HepG2 (cell line): ENCODE measurements around the gene VSNL1. TPM values are rescaled to one million over a fixed set of nuclear protein-coding genes. Genes with fewer than 3 reads are reported as not detected.
A peak's percentile ranks its signal among the peaks of the same experiment; 100 is the strongest.

Experiments
- BCL3 ChIP-seq: sonication (generic); formaldehyde crosslinking; IDR thresholded peaks from 2 replicates; pipeline ENCODE4 v1.5.1; 2020; ENCODE audit warnings: mild to moderate bottlenecking, missing genetic modification reagents, moderate library complexity
- BRD4 ChIP-seq: sonication (generic); formaldehyde crosslinking; IDR thresholded peaks from 2 replicates; pipeline ENCODE4 v1.4.0; 2020; ENCODE audit warnings: missing genetic modification reagents
- CAMTA2 ChIP-seq: sonication (generic); formaldehyde crosslinking; IDR thresholded peaks from 2 replicates; pipeline ENCODE4 v1.4.0; 2020; ENCODE audit warnings: mild to moderate bottlenecking, missing genetic modification reagents, borderline replicate concordance
- CBX1 ChIP-seq: IDR thresholded peaks from one replicate; pipeline ENCODE4 v1.6.1; 2016; ENCODE audit warnings: antibody characterized with exemption, low read depth
- DRAP1 ChIP-seq: IDR thresholded peaks from 2 replicates; pipeline ENCODE4 v1.6.1; 2016; ENCODE audit warnings: missing genetic modification reagents, missing compliant biosample characterization
- HMGXB4 ChIP-seq, 2 experiments: sonication (generic) in 1 of 2; formaldehyde crosslinking in 1 of 2; IDR thresholded peaks; 2 replicates each; pipeline versions ENCODE4 v1.4.0 to v1.6.1; 2018 to 2020; ENCODE audit warnings: missing genetic modification reagents in 2 of 2, borderline replicate concordance in 1 of 2, low read depth in 1 of 2, mild to moderate bottlenecking in 1 of 2, missing biosample characterization in 1 of 2
- KDM5A ChIP-seq: fragments of 200-600 bp; sonication (generic); IDR thresholded peaks from 2 replicates; pipeline ENCODE4 v1.7.0; 2018; ENCODE audit warnings: antibody characterized with exemption, mild to moderate bottlenecking, low read length, borderline replicate concordance
- MAFG ChIP-seq: sonication (generic); formaldehyde crosslinking; IDR thresholded peaks from 2 replicates; pipeline ENCODE4 v1.5.1; 2020; ENCODE audit warnings: mild to moderate bottlenecking, missing genetic modification reagents
- NCOA2 ChIP-seq: sonication (generic); formaldehyde crosslinking; IDR thresholded peaks from 2 replicates; pipeline ENCODE4 v1.8.0; 2022; ENCODE audit warnings: inconsistent platforms
- NFYB ChIP-seq: sonication (generic); formaldehyde crosslinking; IDR thresholded peaks from 2 replicates; pipeline ENCODE4 v1.4.0; 2020; ENCODE audit warnings: missing genetic modification reagents
- NR0B2 ChIP-seq: sonication (generic); formaldehyde crosslinking; IDR thresholded peaks from 2 replicates; pipeline ENCODE4 v1.4.0; 2020; ENCODE audit warnings: mild to moderate bottlenecking, missing genetic modification reagents
- NR2F2 ChIP-seq: IDR thresholded peaks from 2 replicates; pipeline ENCODE4 v1.6.1; 2012; ENCODE audit warnings: low read depth, inconsistent platforms, borderline replicate concordance
- POLR2AphosphoS5 ChIP-seq: IDR thresholded peaks from 2 replicates; pipeline ENCODE4 v1.6.1; 2012; ENCODE audit warnings: low read depth, low read length
- POLR2G ChIP-seq: fragments of 200-400 bp; formaldehyde crosslinking; IDR thresholded peaks from 2 replicates; pipeline ENCODE4 v1.6.1; 2018; ENCODE audit warnings: mild to moderate bottlenecking, low read depth, low read length, moderate library complexity
- RXRB ChIP-seq: IDR thresholded peaks from 2 replicates; pipeline ENCODE4 v1.6.1; 2016; ENCODE audit warnings: borderline replicate concordance, missing genetic modification reagents, missing compliant biosample characterization
- TRIM24 ChIP-seq: sonication (generic); formaldehyde crosslinking; IDR thresholded peaks from 2 replicates; pipeline ENCODE4 v1.8.0; 2022; ENCODE audit warnings: mild to moderate bottlenecking, missing genetic modification reagents
- XRCC5 ChIP-seq: fragments of 200-400 bp; formaldehyde crosslinking; optimal IDR thresholded peaks from 2 replicates; pipeline ENCODE3; 2017; ENCODE audit warnings: mild to moderate bottlenecking, low read length
- YEATS2 ChIP-seq: sonication (generic); formaldehyde crosslinking; IDR thresholded peaks from 2 replicates; pipeline ENCODE4 v1.4.0; 2020; ENCODE audit warnings: missing genetic modification reagents, borderline replicate concordance
- ZBTB37 ChIP-seq: sonication (generic); formaldehyde crosslinking; IDR thresholded peaks from 2 replicates; pipeline ENCODE4 v1.4.0; 2020; ENCODE audit warnings: mild to moderate bottlenecking, missing genetic modification reagents
- ZKSCAN8 ChIP-seq: IDR thresholded peaks from 2 replicates; pipeline ENCODE4 v1.6.1; 2016; ENCODE audit warnings: borderline replicate concordance, missing genetic modification reagents, missing compliant biosample characterization
- ZNF20 ChIP-seq: sonication (generic); formaldehyde crosslinking; IDR thresholded peaks from 2 replicates; pipeline ENCODE4 v1.4.0; 2020; ENCODE audit warnings: mild to moderate bottlenecking, moderate library complexity, missing genetic modification reagents
- ZNF232 ChIP-seq: sonication (generic); formaldehyde crosslinking; IDR thresholded peaks from 2 replicates; pipeline ENCODE4 v1.4.0; 2020; ENCODE audit warnings: missing genetic modification reagents, borderline replicate concordance
- ZNF383 ChIP-seq: sonication (generic); formaldehyde crosslinking; IDR thresholded peaks from 2 replicates; pipeline ENCODE4 v1.4.0; 2020; ENCODE audit warnings: missing genetic modification reagents, mild to moderate bottlenecking, borderline replicate concordance
- ZNF446 ChIP-seq: sonication (generic); formaldehyde crosslinking; IDR thresholded peaks from 2 replicates; pipeline ENCODE4 v1.5.0; 2020; ENCODE audit warnings: mild to moderate bottlenecking, missing genetic modification reagents
- ZNF496 ChIP-seq: sonication (generic); formaldehyde crosslinking; IDR thresholded peaks from 2 replicates; pipeline ENCODE4 v1.8.1; 2023; ENCODE audit warnings: mild to moderate bottlenecking, moderate library complexity, missing genetic modification reagents; ENCODE audit not compliant: insufficient replicate concordance
- ZNF720 ChIP-seq: sonication (generic); formaldehyde crosslinking; IDR thresholded peaks from 2 replicates; pipeline ENCODE4 v1.4.0; 2020; ENCODE audit warnings: missing genetic modification reagents
- polyA plus RNA-seq, 8 experiments: library from polyadenylated mRNA; depleted of rRNA in 3 of 8; stranded (reverse) in 7 of 8; unstranded in 1 of 8; fragments of >200 nt; fragmentation: Illumina TruSeq in 4 of 8; extraction: Trizol in 4 of 8; gene quantifications; 2 replicates each; pipeline versions ENCODE4 v1.2.1 to v1.2.3, GENCODE V29; 2011 to 2016; ENCODE audit warnings: low read depth in 4 of 8, missing spikeins in 1 of 8, mixed read lengths in 1 of 8; ENCODE audit not compliant: insufficient read depth in 1 of 8
- total RNA-seq, 5 experiments: library from RNA; depleted of rRNA; stranded (reverse); fragments of >200 nt; fragmentation: Illumina TruSeq; extraction: Trizol; gene quantifications; 2 replicates each; pipeline ENCODE4 v1.2.3, GENCODE V29; 2016; ENCODE audit warnings: low read depth in 1 of 5

VSNL1 gene
- total and polyA plus RNA-seq, 2 of the 13 experiments (the other 11 are each of a cell fraction or from before 2014, with no cell fraction given) = 63.2 to 95.9 TPM

GRCh38 chr2:17539611-17540092 lies 844 bp upstream of the VSNL1 start (continued):
- no peak for TF ChIP-seq KDM5A
- peak; percentile 4; the same call in 1 of the 2 replicates for TF ChIP-seq ZNF446 (CRISPR knock-in tag)
- TF ChIP-seq ZNF496 = no peak
- TF ChIP-seq DRAP1 = peak; percentile 90
- peak; percentile 47; the same call in 1 of the 2 replicates for TF ChIP-seq CAMTA2
- TF ChIP-seq BCL3 (CRISPR knock-in tag) = no peak
- TF ChIP-seq HMGXB4 (CRISPR knock-in tag; IDR thresholded peaks at IDR 0.05; ENCODE audit: borderline replicate concordance in 1 of 2, low read depth in 1 of 2) = no peak; a peak in 1 of 4 replicates
- no peak for TF ChIP-seq YEATS2
- 0 out of 2 replicates have a peak, but pooled peaks have one; percentile 12 for TF ChIP-seq NR0B2 (CRISPR knock-in tag)
- TF ChIP-seq RXRB (CRISPR knock-in tag) = no peak
- no peak for TF ChIP-seq NCOA2 (CRISPR knock-in tag)
- TF ChIP-seq NR2F2 = 0 out of 2 replicates have a peak, but pooled peaks have one; percentile 3
- peak; percentile 64 for TF ChIP-seq NFYB
- peak; percentile 76; the same call in 1 of the 2 replicates for TF ChIP-seq POLR2AphosphoS5
- 0 out of 2 replicates have a peak, but pooled peaks have one; percentile 10 for TF ChIP-seq ZNF20 (CRISPR knock-in tag)
- no peak for TF ChIP-seq ZNF720
- no peak for TF ChIP-seq TRIM24
- no peak for TF ChIP-seq CBX1
- 0 out of 2 replicates have a peak, but pooled peaks have one; percentile 23 for TF ChIP-seq BRD4 (CRISPR knock-in tag)
- no peak for TF ChIP-seq ZNF232 (CRISPR knock-in tag)
- peak; percentile 65; the same call in 1 of the 2 replicates for TF ChIP-seq ZBTB37 (CRISPR knock-in tag)
- 0 out of 2 replicates have a peak, but pooled peaks have one; percentile 19 for TF ChIP-seq MAFG (CRISPR knock-in tag)
- TF ChIP-seq ZNF383 (CRISPR knock-in tag) = peak; percentile 3; the same call in 1 of the 2 replicates
- peak; percentile 73 for TF ChIP-seq ZKSCAN8 (CRISPR knock-in tag)
- no peak for TF ChIP-seq XRCC5
- TF ChIP-seq POLR2G = peak; percentile 46
